ENCODE measurements around the gene SLC5A10.

GRCh38 chr17:18963126-18964017 is 11.4 kb downstream of the SLC5A10 start:
- TF ChIP-seq, protein P1, sequence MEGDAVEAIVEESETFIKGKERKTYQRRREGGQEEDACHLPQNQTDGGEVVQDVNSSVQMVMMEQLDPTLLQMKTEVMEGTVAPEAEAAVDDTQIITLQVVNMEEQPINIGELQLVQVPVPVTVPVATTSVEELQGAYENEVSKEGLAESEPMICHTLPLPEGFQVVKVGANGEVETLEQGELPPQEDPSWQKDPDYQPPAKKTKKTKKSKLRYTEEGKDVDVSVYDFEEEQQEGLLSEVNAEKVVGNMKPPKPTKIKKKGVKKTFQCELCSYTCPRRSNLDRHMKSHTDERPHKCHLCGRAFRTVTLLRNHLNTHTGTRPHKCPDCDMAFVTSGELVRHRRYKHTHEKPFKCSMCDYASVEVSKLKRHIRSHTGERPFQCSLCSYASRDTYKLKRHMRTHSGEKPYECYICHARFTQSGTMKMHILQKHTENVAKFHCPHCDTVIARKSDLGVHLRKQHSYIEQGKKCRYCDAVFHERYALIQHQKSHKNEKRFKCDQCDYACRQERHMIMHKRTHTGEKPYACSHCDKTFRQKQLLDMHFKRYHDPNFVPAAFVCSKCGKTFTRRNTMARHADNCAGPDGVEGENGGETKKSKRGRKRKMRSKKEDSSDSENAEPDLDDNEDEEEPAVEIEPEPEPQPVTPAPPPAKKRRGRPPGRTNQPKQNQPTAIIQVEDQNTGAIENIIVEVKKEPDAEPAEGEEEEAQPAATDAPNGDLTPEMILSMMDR (IDR thresholded peaks at IDR 0.05; ENCODE audit: insufficient read depth, low read length), result no peak
- TF ChIP-seq, protein P2, sequence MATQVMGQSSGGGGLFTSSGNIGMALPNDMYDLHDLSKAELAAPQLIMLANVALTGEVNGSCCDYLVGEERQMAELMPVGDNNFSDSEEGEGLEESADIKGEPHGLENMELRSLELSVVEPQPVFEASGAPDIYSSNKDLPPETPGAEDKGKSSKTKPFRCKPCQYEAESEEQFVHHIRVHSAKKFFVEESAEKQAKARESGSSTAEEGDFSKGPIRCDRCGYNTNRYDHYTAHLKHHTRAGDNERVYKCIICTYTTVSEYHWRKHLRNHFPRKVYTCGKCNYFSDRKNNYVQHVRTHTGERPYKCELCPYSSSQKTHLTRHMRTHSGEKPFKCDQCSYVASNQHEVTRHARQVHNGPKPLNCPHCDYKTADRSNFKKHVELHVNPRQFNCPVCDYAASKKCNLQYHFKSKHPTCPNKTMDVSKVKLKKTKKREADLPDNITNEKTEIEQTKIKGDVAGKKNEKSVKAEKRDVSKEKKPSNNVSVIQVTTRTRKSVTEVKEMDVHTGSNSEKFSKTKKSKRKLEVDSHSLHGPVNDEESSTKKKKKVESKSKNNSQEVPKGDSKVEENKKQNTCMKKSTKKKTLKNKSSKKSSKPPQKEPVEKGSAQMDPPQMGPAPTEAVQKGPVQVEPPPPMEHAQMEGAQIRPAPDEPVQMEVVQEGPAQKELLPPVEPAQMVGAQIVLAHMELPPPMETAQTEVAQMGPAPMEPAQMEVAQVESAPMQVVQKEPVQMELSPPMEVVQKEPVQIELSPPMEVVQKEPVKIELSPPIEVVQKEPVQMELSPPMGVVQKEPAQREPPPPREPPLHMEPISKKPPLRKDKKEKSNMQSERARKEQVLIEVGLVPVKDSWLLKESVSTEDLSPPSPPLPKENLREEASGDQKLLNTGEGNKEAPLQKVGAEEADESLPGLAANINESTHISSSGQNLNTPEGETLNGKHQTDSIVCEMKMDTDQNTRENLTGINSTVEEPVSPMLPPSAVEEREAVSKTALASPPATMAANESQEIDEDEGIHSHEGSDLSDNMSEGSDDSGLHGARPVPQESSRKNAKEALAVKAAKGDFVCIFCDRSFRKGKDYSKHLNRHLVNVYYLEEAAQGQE (IDR thresholded peaks at IDR 0.05; ENCODE audit: insufficient replicate concordance, low read depth), result no peak
- TF ChIP-seq POLR2AphosphoS5 (IDR thresholded peaks at IDR 0.05; ENCODE audit: low read depth) (no peak), GABPA (IDR thresholded peaks at IDR 0.05; ENCODE audit: low read depth) (no peak), SPI1 (IDR thresholded peaks at IDR 0.05; ENCODE audit: borderline replicate concordance, low read depth) (no peak)
